ENCODE results near the gene KCNH1.

The KCNH1 gene

GRCh38 chr1:210905365-210905904 is 228.5 kb downstream of the KCNH1 start:
- no peak for DNase-seq (ENCODE audit: low read depth)
- no peak for TF ChIP-seq CTCF (IDR thresholded peaks at IDR 0.05; ENCODE audit: insufficient read depth, low read depth, low read length, missing control alignments)
- no peak overlapping the region for H3K4me3 ChIP-seq (ENCODE audit: low read length)

- no peak for DNase-seq (ENCODE audit: low read depth)
- H3K4me3 ChIP-seq (ENCODE audit: low read length): no peak overlapping the region
- no peak for TF ChIP-seq CTCF (IDR thresholded peaks at IDR 0.05; ENCODE audit: insufficient read depth, low read depth, low read length, missing control alignments)
These were observed 231.8 kb downstream of the KCNH1 start for GRCh38 chr1:210901981-210902770.

GRCh38 chr1:210900820-210901219 is 233.1 kb downstream of the KCNH1 start:
- TF ChIP-seq CTCF (IDR thresholded peaks at IDR 0.05; ENCODE audit: insufficient read depth, low read depth, low read length, missing control alignments): no peak
- no peak overlapping the region for H3K4me3 ChIP-seq (ENCODE audit: low read length)

GRCh38 chr1:210900079-210900478 is 233.9 kb downstream of the KCNH1 start:
- TF ChIP-seq CTCF (IDR thresholded peaks at IDR 0.05; ENCODE audit: insufficient read depth, low read depth, low read length, missing control alignments): no peak

More at GRCh38 chr1:210900820-210901219, 233.1 kb downstream of the KCNH1 start:
- DNase-seq (ENCODE audit: low read depth): no peak

GRCh38 chr1:210899676-210900075 is 234.3 kb downstream of the KCNH1 start:
- DNase-seq (ENCODE audit: low read depth): no peak
- no peak overlapping the region for H3K4me3 ChIP-seq (ENCODE audit: low read length)
- TF ChIP-seq CTCF (IDR thresholded peaks at IDR 0.05; ENCODE audit: insufficient read depth, low read depth, low read length, missing control alignments): no peak

More at GRCh38 chr1:210900079-210900478, 233.9 kb downstream of the KCNH1 start:
- no peak overlapping the region for H3K4me3 ChIP-seq (ENCODE audit: low read length)
- DNase-seq (ENCODE audit: low read depth): no peak

GRCh38 chr1:210898473-210898872 is 235.5 kb downstream of the KCNH1 start:
- no peak for TF ChIP-seq CTCF (IDR thresholded peaks at IDR 0.05; ENCODE audit: insufficient read depth, low read depth, low read length, missing control alignments)
- DNase-seq (ENCODE audit: low read depth): no peak
- no peak overlapping the region for H3K4me3 ChIP-seq (ENCODE audit: low read length)

All from epithelial cell of esophagus (primary cell).